ENCODE data around the gene COLGALT1. TPM values are rescaled to one million over a fixed set of nuclear protein-coding genes. Genes with fewer than 3 reads are reported as not detected.
A peak's percentile ranks its signal among the peaks of the same experiment; 100 is the strongest.
"Not testable (repeated sequence)": the region's sequence is repeated elsewhere in the genome, so short reads cannot be mapped to it uniquely, and the experiment has no call there.

COLGALT1 gene
- total and polyA plus RNA-seq, 2 experiments from 2014 or later, result 98.9 to 134 TPM

GRCh38 chr19:17511724-17512573 lies 43.5 kb upstream of the COLGALT1 start:
- TF ChIP-seq EZH2 (IDR thresholded peaks at IDR 0.05; ENCODE audit: insufficient read depth, poor library complexity, severe bottlenecking) (no peak), EZH2phosphoT487 (IDR thresholded peaks at IDR 0.05; ENCODE audit: insufficient read depth, low read depth) (no peak)

GRCh38 chr19:17512574-17512939 lies 42.9 kb upstream of the COLGALT1 start:
- H3K4me2 ChIP-seq (ENCODE audit: unreplicated experiment), result peak overlapping the region; percentile 94
- peaks cover 71% of the 10 kb centered on the region for H3K79me2 ChIP-seq (ENCODE audit: insufficient read depth)
- peak; percentile 29 for DNase-seq
- no peaks in the 10 kb centered on the region for H4K20me1 ChIP-seq (ENCODE audit: insufficient read depth)
- WGBS, 2 experiments (ENCODE audit: low coverage in 1 of 2, low lambda C conversion rate in 2 of 2, missing lambda C conversion rate in 2 of 2), result 32 to 39% methylated on average over 9 of the region's 9 CpGs
- peaks cover under 1% of the 10 kb centered on the region for H3K9me3 ChIP-seq (ENCODE audit: low read depth)
- TF ChIP-seq EZH2phosphoT487 (IDR thresholded peaks at IDR 0.05; ENCODE audit: insufficient read depth, low read depth) (no peak), EZH2 (IDR thresholded peaks at IDR 0.05; ENCODE audit: insufficient read depth, poor library complexity, severe bottlenecking) (no peak)
- H3K27ac ChIP-seq, result peak overlapping the region; percentile 86
- peak overlapping the region; percentile 73 for H2AFZ ChIP-seq
- no peaks in the 10 kb centered on the region for H3K9me2 ChIP-seq (ENCODE audit: insufficient read depth)
- H3K36me3 ChIP-seq (ENCODE audit: low read depth), result peaks cover 15% of the 10 kb centered on the region
- H3F3A ChIP-seq (ENCODE audit: insufficient read depth), result peaks cover 20% of the 10 kb centered on the region
- peak overlapping the region; percentile 85 for H3K4me3 ChIP-seq
- H3K4me1 ChIP-seq (ENCODE audit: insufficient read depth), result peaks cover 12% of the 10 kb centered on the region; the same call in 1 of the 2 replicates
- peak overlapping the region; percentile 96 for H3K9ac ChIP-seq
- no peaks in the 10 kb centered on the region for H3K27me3 ChIP-seq (replicated peaks; ENCODE audit: insufficient read depth)
- in situ Hi-C loops (cut with MboI), result no loop called here

More at GRCh38 chr19:17511724-17512573, 43.5 kb upstream of the COLGALT1 start:
- no peaks in the 10 kb centered on the region for H3K9me3 ChIP-seq (ENCODE audit: low read depth)
- peak overlapping the region; percentile 86 for H3K27ac ChIP-seq
- peak overlapping the region; percentile 73 for H2AFZ ChIP-seq
- whole genome bisulfite sequencing, 2 experiments (ENCODE audit: low coverage in 1 of 2, low lambda C conversion rate in 2 of 2, missing lambda C conversion rate in 2 of 2), result 1 to 2% methylated on average over 59 to 76 of the region's 82 CpGs
- no peaks in the 10 kb centered on the region for H3K27me3 ChIP-seq (replicated peaks; ENCODE audit: insufficient read depth)
- peaks cover 9% of the 10 kb centered on the region; the same call in 1 of the 2 replicates for H3K36me3 ChIP-seq (ENCODE audit: low read depth)
- H3K4me2 ChIP-seq (ENCODE audit: unreplicated experiment), result peak overlapping the region; percentile 94
- H3K9me2 ChIP-seq (ENCODE audit: insufficient read depth), result no peaks in the 10 kb centered on the region
- no peaks in the 10 kb centered on the region for H4K20me1 ChIP-seq (ENCODE audit: insufficient read depth)
- in situ Hi-C loops (cut with MboI), result no loop called here
- H3K9ac ChIP-seq, result peak overlapping the region; percentile 96
- H3F3A ChIP-seq (ENCODE audit: insufficient read depth), result peaks cover 20% of the 10 kb centered on the region
- peak overlapping the region; percentile 85 for H3K4me3 ChIP-seq
- H3K79me2 ChIP-seq (ENCODE audit: insufficient read depth), result peaks cover 75% of the 10 kb centered on the region
- DNase-seq, result peak; percentile 82
- peaks cover 14% of the 10 kb centered on the region; the same call in 1 of the 2 replicates for H3K4me1 ChIP-seq (ENCODE audit: insufficient read depth)

GRCh38 chr19:17515408-17516149 lies 39.9 kb upstream of the COLGALT1 start:
- in situ Hi-C loops (cut with MboI), result no loop called here
- Histone ChIP-seq H3K9ac (no peak overlapping the region), H3K27ac (no peak overlapping the region)

GRCh38 chr19:17517898-17518297 lies 37.6 kb upstream of the COLGALT1 start:
- H3K27me3 ChIP-seq (replicated peaks; ENCODE audit: insufficient read depth), result no peaks in the 10 kb centered on the region
- H3K9me3 ChIP-seq (ENCODE audit: low read depth), result peaks cover 9% of the 10 kb centered on the region
- no peaks in the 10 kb centered on the region for H3K9me2 ChIP-seq (ENCODE audit: insufficient read depth)
- no peaks in the 10 kb centered on the region for H3F3A ChIP-seq (ENCODE audit: insufficient read depth)
- H3K4me1 ChIP-seq (ENCODE audit: insufficient read depth), result no peaks in the 10 kb centered on the region
- no peak overlapping the region for H3K4me2 ChIP-seq (ENCODE audit: unreplicated experiment)
- H3K9ac ChIP-seq, result no peak overlapping the region
- no peak for DNase-seq
- no peak overlapping the region for H2AFZ ChIP-seq
- in situ Hi-C loops (cut with MboI), result no loop called here
- no peak overlapping the region for H3K27ac ChIP-seq
- H3K79me2 ChIP-seq (ENCODE audit: insufficient read depth), result peaks cover 30% of the 10 kb centered on the region
- peaks cover 28% of the 10 kb centered on the region for H3K36me3 ChIP-seq (ENCODE audit: low read depth)
- no peaks in the 10 kb centered on the region for H4K20me1 ChIP-seq (ENCODE audit: insufficient read depth)
- 98 to 100% methylated on average over 1 of the region's 1 CpG for WGBS, 2 experiments (ENCODE audit: low coverage in 1 of 2, low lambda C conversion rate in 2 of 2, missing lambda C conversion rate in 2 of 2)
- TF ChIP-seq EZH2 (IDR thresholded peaks at IDR 0.05; ENCODE audit: insufficient read depth, poor library complexity, severe bottlenecking) (no peak), EZH2phosphoT487 (IDR thresholded peaks at IDR 0.05; ENCODE audit: insufficient read depth, low read depth) (no peak)
- no peak overlapping the region for H3K4me3 ChIP-seq

More at GRCh38 chr19:17515408-17516149, 39.9 kb upstream of the COLGALT1 start:
- Histone ChIP-seq H4K20me1 (ENCODE audit: insufficient read depth) (no peaks in the 10 kb centered on the region), H2AFZ (no peak overlapping the region), H3K27me3 (replicated peaks; ENCODE audit: insufficient read depth) (no peaks in the 10 kb centered on the region), H3K9me2 (ENCODE audit: insufficient read depth) (no peaks in the 10 kb centered on the region), H3K79me2 (ENCODE audit: insufficient read depth) (peaks cover 47% of the 10 kb centered on the region), H3K4me2 (ENCODE audit: unreplicated experiment) (no peak overlapping the region), H3K4me1 (ENCODE audit: insufficient read depth) (no peaks in the 10 kb centered on the region), H3K9me3 (ENCODE audit: low read depth) (peaks cover 9% of the 10 kb centered on the region), H3K36me3 (ENCODE audit: low read depth) (peaks cover 28% of the 10 kb centered on the region), H3F3A (ENCODE audit: insufficient read depth) (peaks cover 1% of the 10 kb centered on the region), H3K4me3 (no peak overlapping the region)
- TF ChIP-seq EZH2phosphoT487 (IDR thresholded peaks at IDR 0.05; ENCODE audit: insufficient read depth, low read depth), result no peak
- 89% methylated on average over 13 to 15 of the region's 15 CpGs for WGBS, 2 experiments (ENCODE audit: low coverage in 1 of 2, low lambda C conversion rate in 2 of 2, missing lambda C conversion rate in 2 of 2)
- no peak for DNase-seq

GRCh38 chr19:17518654-17519053 lies 36.8 kb upstream of the COLGALT1 start:
- H3K4me2 ChIP-seq (ENCODE audit: unreplicated experiment); H3K9me3 ChIP-seq (ENCODE audit: low read depth); DNase-seq; H3K9me2 ChIP-seq (ENCODE audit: insufficient read depth); H3K9ac ChIP-seq; H2AFZ ChIP-seq; H3F3A ChIP-seq (ENCODE audit: insufficient read depth); H3K4me3 ChIP-seq; in situ Hi-C loops (cut with MboI); H3K27me3 ChIP-seq (replicated peaks; ENCODE audit: insufficient read depth); H3K4me1 ChIP-seq (ENCODE audit: insufficient read depth); H3K27ac ChIP-seq; H4K20me1 ChIP-seq (ENCODE audit: insufficient read depth): not testable (repeated sequence)
- WGBS, 2 experiments (ENCODE audit: low coverage in 1 of 2, low lambda C conversion rate in 2 of 2, missing lambda C conversion rate in 2 of 2), result 86 to 88% methylated on average over 8 of the region's 8 CpGs
- Histone ChIP-seq H3K79me2 (ENCODE audit: insufficient read depth) (peaks cover 23% of the 10 kb centered on the region), H3K36me3 (ENCODE audit: low read depth) (peaks cover 28% of the 10 kb centered on the region)

Measured in GM23248 (cell line).